T-helper 1 cell (primary cell): ENCODE measurements around the gene SYTL4.

Source experiments
- DNase-seq, 5 donors: peaks; one replicate each; pipeline ENCODE4 v3.0.0-alpha.2; 2012 to 2020

Gene SYTL4

DNA sequence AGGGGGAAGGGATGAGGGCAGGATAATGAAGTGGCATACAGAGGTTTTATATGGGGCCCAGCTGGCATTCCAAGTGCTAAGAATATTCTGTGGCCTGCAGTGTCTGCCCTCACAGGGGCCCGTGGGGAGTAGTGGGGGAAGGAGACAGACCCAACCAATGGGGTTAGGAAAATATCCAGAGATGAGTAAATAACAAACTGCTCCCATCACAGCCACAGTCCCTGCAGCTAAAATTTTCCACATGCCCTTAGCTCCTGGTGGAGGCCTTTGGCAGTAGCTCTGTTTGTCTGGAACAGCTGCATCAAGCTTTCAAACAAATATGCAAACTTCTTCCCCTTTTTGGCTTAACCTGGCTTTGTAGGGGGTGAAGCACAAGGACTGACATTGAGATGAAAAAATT is 84.8 kb downstream of the SYTL4 start:
- no peak for DNase-seq

DNA sequence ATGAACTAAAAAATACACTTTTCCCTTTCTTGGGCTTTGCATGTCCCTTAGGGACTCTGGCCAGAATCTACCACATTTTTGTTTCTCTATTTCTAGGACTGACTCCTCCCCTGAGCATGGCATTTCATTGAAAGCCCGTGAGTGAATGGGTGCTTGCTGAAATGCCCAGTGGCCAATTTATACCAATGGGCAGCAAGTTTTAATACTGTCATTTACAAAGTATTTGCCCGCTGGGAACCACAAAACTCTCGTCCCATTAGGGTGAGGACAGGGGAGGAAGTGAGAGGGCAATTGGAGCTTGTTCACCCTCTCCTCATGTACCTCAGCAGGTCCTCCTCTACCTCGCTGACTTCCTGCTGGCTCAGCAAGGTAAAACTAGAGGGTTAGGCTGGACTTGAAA is 86.8 kb downstream of the SYTL4 start:
- DNase-seq, result no peak

DNA sequence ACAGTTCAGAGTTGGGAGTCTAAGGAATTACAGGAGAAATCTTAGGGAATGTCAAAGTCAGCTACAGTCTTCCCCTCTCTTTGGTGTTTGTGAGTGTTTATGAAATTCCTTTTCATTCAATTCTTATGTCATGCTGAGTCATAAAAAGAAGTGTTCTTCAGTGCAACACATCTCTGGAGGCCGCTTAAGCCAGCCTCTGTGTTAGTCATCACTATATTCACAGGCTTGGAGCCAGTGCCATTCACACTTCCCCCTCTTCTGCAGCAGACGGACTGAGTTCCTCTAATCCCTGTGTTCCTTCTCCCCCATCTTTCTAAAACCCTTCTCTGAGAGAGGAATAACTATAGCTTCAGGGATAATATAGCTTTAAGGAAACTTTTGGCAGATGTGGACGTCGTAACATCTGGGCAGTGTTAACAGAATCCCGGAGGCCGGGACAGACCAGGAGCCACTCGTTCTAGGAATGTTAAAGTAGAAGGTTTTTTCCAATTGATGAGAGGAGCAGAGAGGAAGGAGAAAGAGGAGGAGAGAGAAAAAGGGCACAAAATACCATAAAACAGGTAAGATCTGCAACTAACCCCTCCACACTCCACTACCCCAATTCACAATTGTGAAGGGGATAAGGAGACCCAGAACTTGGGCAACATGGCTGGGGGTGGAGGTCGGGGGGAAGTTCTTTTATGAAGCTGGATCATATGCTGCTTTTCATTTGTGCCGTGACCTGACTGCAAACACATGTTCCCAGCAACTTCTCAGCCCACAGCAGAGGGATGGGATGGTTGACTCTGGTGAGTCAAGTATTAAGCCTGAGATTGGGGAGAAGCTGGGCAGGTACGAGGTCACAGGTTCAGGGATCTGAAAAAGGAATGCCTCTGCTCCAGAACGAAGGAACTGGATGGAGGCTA is 87.7 kb downstream of the SYTL4 start, which contains the start of gene SRPX2:
Gene SRPX2, plus strand, starts transcription at position 244 of the 905 bp plus-strand sequence. CDS start 2,124 bp downstream, outside the sequence.
- no peak for DNase-seq

DNA sequence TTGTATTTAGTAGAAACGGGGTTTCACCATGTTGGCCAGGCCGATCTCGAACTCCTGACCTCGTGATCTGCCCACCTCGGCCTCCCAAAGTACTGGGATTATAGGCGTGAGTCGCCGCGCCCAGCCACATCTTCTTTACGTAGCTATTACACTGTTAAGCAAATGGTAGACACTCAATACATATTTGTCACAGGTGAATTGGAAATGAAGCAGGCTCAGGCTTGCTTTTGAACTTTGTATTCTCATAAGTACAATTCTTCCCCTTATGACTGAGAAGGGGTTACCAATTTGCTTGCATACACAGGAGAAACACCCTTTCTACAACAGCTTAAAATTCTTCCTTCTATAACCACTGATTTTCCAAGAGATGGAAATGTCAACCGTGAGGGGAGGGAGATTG is 88.7 kb downstream of the SYTL4 start:
- no peak for DNase-seq

DNA sequence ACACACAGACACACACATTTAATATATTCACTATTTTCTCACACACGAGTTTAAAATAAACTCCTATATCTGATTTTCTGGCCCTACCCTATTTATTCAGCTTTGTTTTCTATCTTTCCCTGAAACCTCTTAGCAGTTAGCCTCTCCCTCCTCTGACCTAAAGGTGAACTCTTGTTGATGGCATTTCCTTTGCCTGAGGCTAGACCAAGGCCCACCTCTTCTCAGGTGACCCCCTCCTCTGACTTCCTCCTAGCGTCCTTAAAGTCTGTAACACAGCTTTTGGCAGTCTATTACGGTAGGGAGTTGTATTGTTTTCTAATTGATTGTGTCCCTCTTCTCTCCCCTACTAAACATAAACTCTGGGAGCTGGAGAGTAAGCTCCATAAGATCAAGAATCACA is 89.6 kb downstream of the SYTL4 start:
- no peak for DNase-seq

DNA sequence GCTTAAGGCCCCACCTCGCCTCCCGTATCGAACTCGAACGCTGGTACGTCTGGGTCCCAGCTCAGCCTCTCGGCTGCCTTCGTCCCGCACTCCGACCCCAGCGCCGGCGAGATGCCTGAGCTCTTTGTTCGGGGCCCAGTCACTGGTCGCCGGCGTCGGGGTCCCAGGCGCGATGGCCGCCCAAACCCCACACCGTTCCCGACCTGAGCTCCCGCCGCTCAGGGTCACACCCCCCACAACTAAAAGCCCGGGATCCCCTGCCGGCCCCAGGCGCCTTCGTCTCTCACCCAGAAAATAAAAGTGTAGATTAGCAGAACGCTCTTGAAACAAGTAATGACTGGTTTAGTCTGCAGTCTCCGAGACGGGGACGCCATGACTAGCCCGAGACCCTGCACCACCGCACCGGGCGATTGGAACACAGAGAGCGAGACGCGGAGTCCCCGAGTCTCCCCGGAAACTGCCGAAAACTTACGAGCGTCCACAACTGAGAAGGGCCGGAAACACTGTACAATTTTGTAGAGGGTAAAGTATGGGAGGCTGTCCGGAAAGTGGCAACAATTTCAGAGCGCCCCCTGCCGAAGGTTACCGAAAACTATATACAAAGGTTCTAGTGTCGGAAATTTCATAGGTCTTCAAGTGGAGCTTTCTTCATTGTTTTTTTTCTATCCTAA is 95.5 kb downstream of the SYTL4 start, which contains the start of gene TSPAN6:
Gene TSPAN6, minus strand, starts transcription at position 486 of the 671 bp plus-strand sequence. Its CDS starts 112 bp downstream, at position 374.
- DNase-seq, result peak; percentile 26 to 66 (median 52)

DNA sequence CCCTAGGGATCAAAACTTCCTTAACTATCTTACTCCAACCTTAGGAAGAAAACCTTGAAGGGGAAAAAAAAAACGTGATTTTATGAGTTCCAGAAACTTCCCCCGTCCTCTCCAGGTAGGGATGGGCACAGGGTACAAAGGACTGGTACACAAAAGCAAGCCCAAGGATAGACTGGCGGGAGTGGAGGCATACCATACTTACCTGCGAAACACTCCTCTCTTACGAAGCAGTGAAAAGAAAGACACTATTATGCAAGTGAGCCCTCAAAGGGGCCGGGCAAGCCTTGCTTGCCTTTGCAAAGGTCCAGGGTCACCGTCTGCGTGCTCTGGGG is 96.0 kb downstream of the SYTL4 start:
- DNase-seq, result no peak

DNA sequence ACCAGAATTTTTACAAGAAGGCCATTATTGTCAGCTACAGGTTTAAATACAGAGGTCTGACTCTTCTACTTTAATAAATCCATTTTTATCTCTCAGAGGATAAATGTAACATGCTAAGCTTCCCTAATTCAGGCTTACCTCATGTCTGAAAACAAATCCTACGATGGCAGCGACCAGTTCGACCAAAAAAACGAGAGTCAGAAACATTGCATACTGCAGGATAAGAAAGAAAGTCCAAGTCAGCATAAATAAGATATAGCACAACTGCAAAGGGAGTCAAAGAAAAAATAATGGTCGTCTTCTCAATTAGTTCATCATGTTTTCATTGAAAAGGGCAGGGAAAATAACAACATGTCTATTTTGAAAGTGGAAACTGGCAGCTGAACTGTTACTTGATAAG is 96.9 kb downstream of the SYTL4 start:
- no peak for DNase-seq

DNA sequence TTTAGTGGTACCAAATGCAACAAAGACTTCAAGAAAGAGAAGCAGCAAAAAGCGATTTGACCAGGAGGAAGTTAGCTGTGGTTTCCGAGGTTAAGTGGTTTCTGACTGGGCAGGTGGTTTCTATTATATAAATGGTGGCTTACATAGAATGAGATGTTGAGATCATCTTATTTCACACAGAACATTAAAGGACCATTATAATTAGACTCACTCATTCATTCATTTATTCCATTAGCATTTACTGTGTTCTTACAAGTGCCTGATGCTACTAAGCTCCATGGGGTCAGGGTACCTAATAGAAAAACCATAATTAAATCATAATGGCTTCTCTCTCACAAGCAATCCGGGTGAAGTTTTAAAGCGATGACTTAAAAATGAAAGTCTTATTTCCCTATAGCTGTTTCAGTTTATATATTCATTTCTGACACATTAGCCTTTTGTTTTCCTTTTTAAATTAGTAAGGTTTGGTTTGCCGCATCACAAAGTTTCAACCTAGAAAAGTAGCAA is 105.9 kb downstream of the SYTL4 start:
- DNase-seq, result peak in 1 of 5 donors; percentile 51
